Vagina (tissue), 2 donors: ENCODE measurements around the gene ZNF385B. TPM values are rescaled to one million over a fixed set of nuclear protein-coding genes. Genes with fewer than 3 reads are reported as not detected.

ENCODE experiments used
- DNase-seq, 2 donors: peaks; one replicate each; pipeline ENCODE4 v3.0.0-alpha.2; 2017; ENCODE audit errors: extremely low spot score in 2 of 2
- H3K27ac ChIP-seq: fragments of 200-600 bp; sonication (generic); one replicate; pipeline ENCODE4 v1.5.1; 2019
- H3K27me3 ChIP-seq: fragments of 200-600 bp; sonication (generic); one replicate; pipeline ENCODE4 v1.5.1; 2019
- H3K36me3 ChIP-seq, 2 donors: fragments of 200-600 bp; sonication (generic); one replicate each; pipeline ENCODE4 v1.5.1; 2017 to 2019
- H3K4me1 ChIP-seq: fragments of 200-600 bp; sonication (generic); one replicate; pipeline ENCODE4 v1.5.1; 2019
- H3K4me3 ChIP-seq, 2 donors: fragments of 200-600 bp; sonication (generic); 1 replicate in 1 of 2; 2 replicates in 1 of 2; pipeline ENCODE4 v1.5.1; 2016 to 2019
- H3K9me3 ChIP-seq: fragments of 200-600 bp; sonication (generic); one replicate; pipeline ENCODE4 v1.5.1; 2019
- CTCF ChIP-seq, 3 experiments: fragments of 450-650 bp in 2 of 3; fragments of 200-600 bp in 1 of 3; sonication (generic) in 1 of 3; IDR thresholded peaks; one replicate each; pipeline ENCODE4 v1.5.1; 2017 to 2019; ENCODE audit warnings: antibody characterized with exemption in 3 of 3, mild to moderate bottlenecking in 2 of 3, moderate library complexity in 2 of 3
- POLR2A ChIP-seq, 2 donors: fragments of 450-650 bp; IDR thresholded peaks; one replicate each; pipeline ENCODE4 v1.6.1; 2017; ENCODE audit warnings: antibody characterized with exemption in 2 of 2, mild to moderate bottlenecking in 2 of 2, moderate library complexity in 2 of 2
- POLR2AphosphoS5 ChIP-seq, 2 donors: sonication (generic); formaldehyde crosslinking; IDR thresholded peaks; one replicate each; pipeline ENCODE4 v1.9.0; 2017; ENCODE audit warnings: antibody characterized with exemption in 2 of 2, mild to moderate bottlenecking in 2 of 2, low read depth in 1 of 2; ENCODE audit not compliant: insufficient read depth in 1 of 2
- intact Hi-C: fragments of 100-400 bp; cut with DNase I; formaldehyde crosslinking; loops from one replicate; pipeline ENCODE4 v1.15.1; 2023
- total RNA-seq: library from RNA; depleted of rRNA; stranded (reverse); fragments of >200 nt; gene quantifications from one replicate; pipeline ENCODE4 v1.2.3, GENCODE V29; 2016

Gene ZNF385B
- total RNA-seq, result 11.5 TPM

GRCh38 chr2:179861416-179862067, at the start of gene ZNF385B:
ZNF385B (minus strand) TSS chr2:179861612.
- intact Hi-C loops, result no loop called here
- Histone ChIP-seq H3K9me3 (no peaks in the 10 kb centered on the region), H3K4me1 (peaks cover 9% of the 10 kb centered on the region), H3K4me3 (peak within 1 kb of the TSS; percentile 46 to 48), H3K27me3 (no peaks in the 10 kb centered on the region), H3K36me3 (no peaks in the 10 kb centered on the region), H3K27ac (peak within 1 kb of the TSS; percentile 41)
- no peak for DNase-seq
- TF ChIP-seq POLR2AphosphoS5 (IDR thresholded peaks at IDR 0.05; ENCODE audit: insufficient read depth in 1 of 2, low read depth in 1 of 2) (no peak), POLR2A (IDR thresholded peaks at IDR 0.05) (no peak), CTCF (IDR thresholded peaks at IDR 0.05) (no peak)

GRCh38 chr2:179910735-179911113, 49.3 kb upstream of the ZNF385B start:
- Histone ChIP-seq H3K4me3 (no peak overlapping the region), H3K27ac (no peak overlapping the region), H3K9me3 (no peaks in the 10 kb centered on the region), H3K4me1 (no peaks in the 10 kb centered on the region), H3K27me3 (no peaks in the 10 kb centered on the region), H3K36me3 (no peaks in the 10 kb centered on the region)
- TF ChIP-seq CTCF (IDR thresholded peaks at IDR 0.05) (no peak), POLR2AphosphoS5 (IDR thresholded peaks at IDR 0.05; ENCODE audit: insufficient read depth in 1 of 2, low read depth in 1 of 2) (no peak), POLR2A (IDR thresholded peaks at IDR 0.05) (no peak)
- DNase-seq, result no peak
- intact Hi-C loops, result no loop called here

GRCh38 chr2:179909845-179910734, 48.7 kb upstream of the ZNF385B start:
- H3K4me1 ChIP-seq, result no peaks in the 10 kb centered on the region
- intact Hi-C loops, result no loop called here
- H3K4me3 ChIP-seq, result no peak overlapping the region
- TF ChIP-seq CTCF (IDR thresholded peaks at IDR 0.05) (no peak), POLR2AphosphoS5 (IDR thresholded peaks at IDR 0.05; ENCODE audit: insufficient read depth in 1 of 2, low read depth in 1 of 2) (no peak), POLR2A (IDR thresholded peaks at IDR 0.05) (no peak)
- no peaks in the 10 kb centered on the region for H3K36me3 ChIP-seq
- no peaks in the 10 kb centered on the region for H3K9me3 ChIP-seq
- H3K27ac ChIP-seq, result no peak overlapping the region
- no peak for DNase-seq
- H3K27me3 ChIP-seq, result no peaks in the 10 kb centered on the region

GRCh38 chr2:179900655-179901054, 39.2 kb upstream of the ZNF385B start:
- Histone ChIP-seq H3K36me3 (no peaks in the 10 kb centered on the region), H3K27ac (no peak overlapping the region), H3K9me3 (no peaks in the 10 kb centered on the region), H3K27me3 (no peaks in the 10 kb centered on the region), H3K4me3 (no peak overlapping the region), H3K4me1 (no peaks in the 10 kb centered on the region)
- intact Hi-C loops, result no loop called here
- TF ChIP-seq CTCF (IDR thresholded peaks at IDR 0.05) (no peak), POLR2A (IDR thresholded peaks at IDR 0.05) (no peak), POLR2AphosphoS5 (IDR thresholded peaks at IDR 0.05; ENCODE audit: insufficient read depth in 1 of 2, low read depth in 1 of 2) (no peak)
- DNase-seq, result no peak

GRCh38 chr2:179899666-179900065, 38.3 kb upstream of the ZNF385B start:
- H3K9me3 ChIP-seq, result no peaks in the 10 kb centered on the region
- H3K27ac ChIP-seq, result no peak overlapping the region
- no peaks in the 10 kb centered on the region for H3K4me1 ChIP-seq
- TF ChIP-seq CTCF (IDR thresholded peaks at IDR 0.05) (no peak), POLR2A (IDR thresholded peaks at IDR 0.05) (no peak), POLR2AphosphoS5 (IDR thresholded peaks at IDR 0.05; ENCODE audit: insufficient read depth in 1 of 2, low read depth in 1 of 2) (no peak)
- H3K36me3 ChIP-seq, result no peaks in the 10 kb centered on the region
- no peak overlapping the region for H3K4me3 ChIP-seq
- intact Hi-C loops, result no loop called here
- no peaks in the 10 kb centered on the region for H3K27me3 ChIP-seq
- DNase-seq, result no peak
